CD4-positive, alpha-beta T cell treated with Interleukin-2 at 100 ng/mL for 4 hours (primary cell): ENCODE results near the gene ANO6.
"Not testable (repeated sequence)": the region's sequence is repeated elsewhere in the genome, so short reads cannot be mapped to it uniquely, and the experiment has no call there.

Experiments
- DNase-seq: peaks from one replicate; pipeline ENCODE4 v3.0.0-alpha.2; 2020; ENCODE audit warnings: low spot score

The ANO6 gene

DNA sequence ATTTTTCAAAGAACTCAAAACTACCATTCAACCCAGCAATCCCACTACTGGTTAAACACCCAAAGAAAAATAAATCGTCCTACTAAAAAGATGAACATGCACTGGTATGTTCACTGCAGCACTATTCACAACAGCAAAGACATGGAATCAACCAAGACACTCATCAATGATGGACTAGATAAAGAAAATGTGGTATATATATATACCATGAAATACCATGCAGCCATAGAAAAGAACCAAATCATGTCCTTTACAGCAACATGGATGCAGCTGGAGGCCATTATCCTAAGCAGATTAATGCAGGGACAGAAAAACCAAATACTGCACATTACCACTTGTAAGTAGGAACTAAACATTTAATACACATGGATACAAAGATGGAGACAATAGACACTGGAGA is 3.8 kb upstream of the ANO6 start:
- DNase-seq = no peak

DNA sequence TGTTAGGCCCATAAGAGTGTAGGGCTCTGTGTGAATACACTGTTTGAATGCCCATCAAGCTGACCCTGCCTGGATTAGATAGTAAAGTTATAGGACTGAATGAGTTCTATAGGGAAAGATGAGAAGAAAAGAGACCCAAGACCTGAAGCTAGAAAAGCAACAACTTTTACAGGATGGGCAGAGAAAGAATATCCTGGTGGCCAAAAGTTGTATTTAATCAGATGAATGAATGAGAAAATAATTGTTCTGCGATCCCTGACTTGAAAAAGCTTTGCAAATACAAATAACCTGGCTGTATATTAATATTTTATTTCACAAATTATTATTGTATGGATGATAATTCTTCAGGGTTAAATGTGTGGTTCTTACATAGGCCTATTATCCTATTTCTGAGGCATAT is 2.8 kb upstream of the ANO6 start:
- DNase-seq = no peak

DNA sequence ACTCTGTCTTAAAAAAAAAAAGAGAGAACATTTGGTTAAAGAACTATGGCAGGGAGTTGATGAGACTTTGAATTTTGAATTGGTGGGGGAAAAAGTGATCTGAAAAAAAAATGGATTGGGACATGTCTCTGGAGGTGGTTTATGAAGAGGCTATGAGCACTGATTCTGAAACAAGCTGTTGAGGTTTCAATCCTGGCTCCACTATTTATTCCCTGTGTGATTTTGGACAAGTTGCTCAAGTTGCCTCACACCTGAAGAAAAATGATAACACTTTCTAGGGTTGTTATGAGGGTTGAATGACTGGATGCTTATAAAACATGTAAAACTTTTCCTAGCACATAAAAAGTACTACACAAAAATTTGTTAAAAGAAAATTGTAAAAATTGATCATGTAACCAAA is 1.8 kb upstream of the ANO6 start:
- no peak for DNase-seq

DNA sequence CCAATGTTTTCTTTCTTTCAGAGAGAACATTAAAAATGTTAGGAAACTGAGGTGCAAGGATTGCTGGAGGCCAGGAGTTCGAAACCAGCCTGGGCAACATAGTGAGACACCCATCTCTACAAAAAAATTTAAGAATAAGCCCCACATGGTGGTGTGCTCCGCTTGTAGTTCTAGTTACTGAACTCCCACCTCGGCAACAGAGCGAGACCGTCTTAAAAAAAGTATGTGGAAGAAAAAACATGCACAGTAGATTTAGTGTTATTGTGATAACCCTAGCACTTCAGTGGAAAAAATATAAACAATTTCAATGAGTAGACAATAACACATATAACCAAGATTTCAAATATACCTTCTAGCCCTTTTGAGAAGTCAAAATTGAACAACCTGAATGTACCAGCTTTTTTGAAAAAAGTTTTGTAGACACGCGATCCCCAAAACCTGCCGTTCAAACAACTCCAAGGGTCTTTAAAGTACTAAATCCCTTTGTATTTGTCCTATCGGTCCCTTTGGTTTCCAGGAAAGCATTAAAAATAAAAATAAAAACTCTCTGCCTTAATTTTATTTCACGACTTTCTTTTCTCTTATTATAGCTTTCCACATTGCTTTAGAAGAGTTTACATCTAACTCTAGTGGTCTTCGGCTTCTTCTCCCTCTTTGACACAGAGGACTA is 1.0 kb upstream of the ANO6 start:
- DNase-seq = no peak

DNA sequence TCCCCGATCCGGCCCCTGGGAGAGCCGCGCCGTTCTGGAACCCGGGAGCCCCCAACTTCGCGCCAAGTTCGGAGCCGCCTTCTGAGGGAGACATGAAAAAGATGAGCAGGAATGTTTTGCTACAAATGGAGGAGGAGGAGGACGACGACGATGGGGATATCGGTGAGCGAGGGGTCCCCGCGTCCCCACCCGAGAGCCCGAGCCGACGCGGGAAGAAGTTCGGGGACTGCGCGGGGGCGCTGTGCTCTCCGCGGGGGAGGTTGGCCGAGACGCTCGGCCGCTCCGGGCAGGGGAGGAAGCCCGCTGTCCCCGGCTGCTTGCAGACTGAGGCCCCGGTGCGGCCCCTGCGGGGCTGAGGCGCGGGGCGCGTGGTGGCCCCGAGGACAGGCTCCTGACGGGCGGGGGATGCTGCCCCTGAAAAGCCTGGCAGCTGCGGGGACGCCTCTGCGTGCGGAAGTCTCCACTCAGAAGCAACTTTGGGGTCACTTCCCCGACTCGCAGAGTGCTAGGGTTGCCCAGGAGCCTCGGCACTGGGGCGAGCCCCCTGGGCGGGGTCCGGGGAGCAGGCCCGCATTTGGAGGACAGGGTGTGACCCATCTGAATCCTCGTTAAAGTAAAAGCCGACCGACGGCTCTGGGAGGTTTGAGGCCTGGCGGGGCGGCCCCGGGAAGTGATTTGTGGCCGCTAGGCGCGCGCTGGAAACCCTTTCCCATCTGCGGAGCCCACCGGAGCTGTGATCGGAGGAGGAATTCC is 511 bp downstream of the ANO6 start:
- DNase-seq = peak; percentile 37

DNA sequence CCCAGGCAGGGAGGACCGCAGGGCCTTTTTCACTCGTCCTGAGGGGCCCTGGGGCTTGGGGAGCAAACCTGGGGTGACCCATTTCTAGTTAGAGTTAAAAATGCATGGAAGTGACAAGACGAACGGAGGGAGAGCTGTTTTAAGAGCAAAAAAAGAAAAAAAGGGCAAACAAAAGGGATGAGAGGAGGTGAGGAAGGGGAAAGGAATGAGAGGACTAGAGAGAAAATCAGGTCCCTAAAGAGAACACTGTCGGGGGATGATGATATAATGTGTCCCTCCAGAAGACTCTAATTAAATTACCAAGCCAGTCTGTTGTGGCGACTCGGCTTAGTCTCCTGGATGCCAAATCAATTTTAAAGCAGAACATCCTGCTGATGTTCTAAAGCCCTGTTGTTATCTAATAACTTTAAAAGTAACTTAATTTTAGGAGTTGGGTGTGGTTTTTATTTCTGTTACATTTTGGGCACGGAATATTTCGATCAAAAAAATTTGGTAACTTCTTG is 1.1 kb downstream of the ANO6 start:
- DNase-seq = no peak

DNA sequence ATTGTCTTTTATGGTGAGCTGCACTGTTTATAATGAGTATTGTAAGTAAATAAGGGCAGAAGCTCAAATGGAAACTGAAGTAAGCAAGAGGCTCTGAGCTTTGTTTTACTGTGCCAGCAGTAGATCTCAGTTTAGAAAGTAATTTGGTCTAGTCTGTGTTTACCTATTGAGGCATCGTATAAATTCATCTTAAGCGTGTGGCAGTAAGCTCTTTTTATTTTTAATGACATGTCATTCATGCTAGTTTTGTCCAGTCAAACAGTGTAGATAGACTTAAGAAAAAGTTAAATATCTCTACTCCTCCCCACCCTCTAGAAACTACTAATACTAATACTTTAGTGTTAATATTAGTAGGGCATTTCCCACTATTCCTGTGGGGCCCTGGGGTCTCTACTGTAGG is 2.0 kb downstream of the ANO6 start:
- no peak for DNase-seq

DNA sequence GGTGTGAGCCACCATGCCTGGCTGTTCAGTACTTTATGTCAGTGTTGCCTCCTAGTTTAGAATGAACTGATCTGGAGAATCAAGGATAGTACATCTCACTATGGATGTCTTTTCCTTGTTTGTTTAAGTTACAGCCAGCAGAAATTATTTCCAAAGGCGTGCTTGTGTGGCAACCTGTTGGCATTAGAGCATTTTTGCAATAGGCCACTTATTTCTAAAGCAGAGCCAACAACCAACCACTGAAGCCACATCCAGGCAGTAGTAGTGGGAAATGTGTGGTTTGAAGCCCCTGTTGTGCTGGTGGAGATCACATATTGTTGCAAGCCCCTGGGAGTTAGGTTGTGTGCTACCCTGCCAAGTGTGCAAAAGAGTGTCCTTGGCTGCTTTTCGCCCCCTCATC is 3.7 kb downstream of the ANO6 start:
- no peak for DNase-seq

DNA sequence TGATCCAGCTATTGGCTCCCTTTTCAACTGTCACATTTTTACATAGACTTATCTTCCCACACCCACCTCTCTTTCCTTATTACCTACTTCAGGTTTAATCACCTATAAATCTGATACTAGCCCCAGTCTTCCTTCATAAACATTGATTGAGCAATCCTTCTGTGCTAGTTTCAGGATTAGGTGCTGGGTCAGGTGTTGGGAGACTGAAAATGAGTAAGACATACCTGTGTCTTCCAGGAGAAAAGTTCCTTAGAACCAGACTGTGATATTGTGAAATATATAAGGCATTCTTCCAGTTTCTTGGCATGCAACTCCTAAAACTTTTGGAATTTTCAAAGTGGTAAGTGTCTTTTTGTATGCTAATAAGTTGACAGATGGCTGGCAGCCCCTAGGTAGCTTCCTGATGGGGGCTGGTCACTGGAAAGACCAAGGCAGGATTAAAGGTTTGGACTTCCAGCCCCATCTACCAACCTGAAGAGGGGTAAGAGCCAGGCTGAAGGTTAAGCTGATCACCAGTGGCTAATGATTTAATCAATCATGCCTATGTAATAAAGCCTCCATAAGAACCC is 4.6 kb downstream of the ANO6 start:
- DNase-seq = no peak

DNA sequence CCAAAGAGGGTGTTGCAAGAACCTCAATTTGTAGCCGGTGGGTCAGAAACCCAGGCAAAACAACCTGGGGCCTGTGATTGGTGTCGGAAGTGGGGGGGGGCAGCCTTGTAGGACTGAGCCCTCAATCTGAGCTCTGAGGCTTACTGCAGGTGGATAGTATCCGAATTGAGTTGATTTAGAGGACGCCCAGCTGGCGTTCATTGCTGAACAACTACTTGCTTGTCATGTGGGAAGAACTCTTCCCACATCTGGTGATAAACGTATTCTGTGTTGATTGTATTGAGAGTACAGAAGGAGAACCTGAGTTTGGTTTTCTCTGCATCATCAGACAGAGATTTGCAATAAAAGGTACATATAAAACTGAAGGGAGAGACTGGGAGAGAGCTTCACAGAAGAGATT is 5.1 kb downstream of the ANO6 start:
- DNase-seq = no peak

DNA sequence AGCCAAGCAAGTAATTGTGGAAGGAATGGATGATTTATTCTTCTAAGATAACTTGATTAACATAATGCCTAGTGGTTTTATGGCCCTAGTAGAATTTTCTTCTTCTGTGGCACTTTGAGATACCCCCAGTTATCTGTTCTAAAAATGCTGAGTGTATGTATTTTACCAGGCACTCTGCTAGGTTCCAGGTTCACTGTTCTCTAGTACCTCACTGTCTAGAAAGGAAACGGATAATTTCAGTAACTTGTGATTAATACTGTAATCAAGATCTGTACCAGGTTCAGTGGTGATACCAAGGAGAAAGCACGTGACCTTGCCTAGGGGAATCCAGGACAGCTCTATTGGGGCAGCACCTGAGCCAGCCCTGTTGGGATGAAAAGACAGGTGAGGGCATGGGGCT is 8.0 kb downstream of the ANO6 start:
- DNase-seq = no peak

DNA sequence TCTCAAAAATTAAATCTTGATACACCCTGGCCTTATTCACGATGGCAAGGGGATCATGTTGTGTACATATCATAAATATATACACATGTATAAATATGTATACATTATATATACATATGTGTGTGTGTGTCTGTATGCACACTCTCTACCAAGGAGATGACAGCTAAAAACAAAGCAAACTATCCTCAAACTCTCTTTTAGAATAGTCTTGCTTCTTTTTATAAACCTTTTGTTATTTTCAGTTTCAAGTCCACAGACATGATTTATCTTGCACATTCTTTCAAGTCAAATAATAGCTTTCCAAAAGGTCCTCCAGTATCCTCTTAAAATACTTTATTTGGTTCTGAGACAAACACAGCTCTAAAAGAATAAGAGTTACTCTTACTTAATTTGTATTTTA is 8.4 kb downstream of the ANO6 start:
- DNase-seq = no peak

DNA sequence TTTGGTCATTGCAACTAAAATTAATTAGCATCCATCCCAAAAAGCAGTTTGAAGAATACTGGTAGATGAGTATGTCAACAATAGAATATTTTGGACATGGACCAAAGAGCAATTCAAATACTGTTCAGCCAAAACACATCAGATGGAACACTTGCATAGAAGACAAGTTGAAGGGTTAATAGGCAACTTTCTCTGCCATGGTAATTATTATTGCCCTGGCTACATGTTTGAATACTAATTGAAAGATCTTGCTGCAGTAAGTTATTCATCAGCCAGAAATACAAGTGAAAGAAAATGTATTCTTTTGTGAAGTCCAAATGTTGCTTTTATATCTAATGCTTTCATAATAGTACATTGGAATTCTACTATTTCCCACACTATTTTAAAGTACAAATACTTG is 10.1 kb downstream of the ANO6 start:
- DNase-seq = no peak

DNA sequence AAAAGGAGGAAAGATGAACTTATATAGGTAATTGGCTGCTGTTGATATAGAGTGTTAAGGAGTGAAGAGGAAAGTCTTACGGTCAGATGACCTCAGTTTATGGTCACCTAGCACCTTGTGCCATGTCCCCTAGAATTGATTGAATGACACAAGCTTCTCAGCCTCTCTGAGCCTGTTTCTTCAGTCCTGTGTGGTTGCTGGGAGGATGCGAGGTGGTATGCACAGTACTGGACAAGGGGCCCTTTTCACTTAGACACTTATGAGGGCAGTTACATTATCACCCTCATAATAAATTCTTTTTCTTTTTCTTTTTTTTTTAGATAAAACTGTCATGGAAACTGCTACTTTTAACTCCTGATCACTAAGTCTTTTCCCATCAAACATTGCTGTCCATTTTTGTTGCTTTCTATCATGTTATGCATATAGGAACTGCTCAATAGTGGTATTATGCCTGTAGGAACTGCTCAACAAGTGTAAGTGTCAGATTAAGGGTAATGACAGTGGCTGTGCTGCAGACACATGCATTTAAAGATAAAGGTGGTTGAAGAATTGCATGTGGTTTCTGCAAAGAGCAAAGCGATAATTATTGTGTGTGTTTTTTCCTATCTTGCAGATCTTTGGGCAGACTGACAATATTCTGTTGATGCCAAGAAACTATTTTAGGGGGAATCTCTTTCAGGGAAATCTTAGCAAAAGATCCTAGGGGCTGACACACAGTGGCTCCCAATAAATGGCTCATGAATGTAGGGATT is 11.6 kb downstream of the ANO6 start:
- DNase-seq = no peak

DNA sequence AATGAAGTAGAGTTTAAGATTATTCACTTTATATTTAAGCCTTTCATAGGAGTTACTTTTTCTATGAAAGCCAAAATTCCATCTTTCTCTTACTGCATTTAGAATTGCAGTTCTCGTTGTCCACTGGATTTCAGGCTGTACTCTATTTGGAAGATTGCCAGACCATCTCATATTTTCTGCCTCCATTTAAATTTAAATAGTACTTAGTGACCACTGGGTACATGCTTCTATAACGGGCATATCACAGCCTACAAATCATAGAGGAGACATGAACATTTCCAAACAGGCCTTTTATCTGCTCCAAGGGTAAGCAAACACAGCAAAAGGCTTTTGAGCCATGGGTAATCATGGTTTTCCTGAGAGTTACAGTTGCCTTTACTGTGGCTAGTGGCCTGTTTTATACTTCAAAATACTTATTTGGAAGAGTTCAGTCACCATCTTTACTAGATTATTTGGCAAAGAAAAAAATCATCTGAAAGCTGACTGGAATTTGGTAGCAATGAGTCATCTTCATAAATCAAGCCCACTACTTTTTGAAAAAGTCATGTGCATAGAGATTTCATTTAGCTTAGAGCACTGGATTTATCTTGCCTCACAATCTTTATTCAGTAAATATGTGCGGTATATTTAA is 15.7 kb downstream of the ANO6 start:
- no peak for DNase-seq

DNA sequence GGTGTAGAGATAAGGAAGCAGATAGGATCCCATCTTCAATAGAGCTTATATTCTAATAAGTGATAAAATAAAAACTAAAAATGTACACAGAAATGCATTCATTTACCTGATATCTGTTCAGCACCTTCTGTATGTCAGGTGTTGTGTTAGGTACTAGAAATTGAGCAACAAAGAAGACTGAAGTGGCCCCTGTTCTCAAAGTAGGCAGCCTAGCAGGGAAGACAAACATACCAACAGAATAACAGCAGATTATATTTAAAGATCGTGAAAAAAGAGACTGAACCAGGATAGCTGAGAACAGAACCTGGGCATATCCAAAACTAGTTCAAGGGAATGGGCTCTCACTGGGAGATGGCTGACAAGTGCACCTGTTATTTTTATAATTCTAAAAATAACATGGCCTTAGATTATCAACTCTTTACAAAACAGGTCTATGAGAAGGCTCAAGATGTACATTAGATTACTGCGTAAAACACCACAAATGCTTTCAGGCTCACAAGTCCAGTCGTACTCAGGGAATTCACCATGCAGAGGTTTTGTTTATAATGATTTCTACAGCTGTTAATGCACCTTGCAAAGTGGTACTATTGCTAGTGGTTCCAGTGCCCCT is 16.4 kb downstream of the ANO6 start:
- DNase-seq = no peak

DNA sequence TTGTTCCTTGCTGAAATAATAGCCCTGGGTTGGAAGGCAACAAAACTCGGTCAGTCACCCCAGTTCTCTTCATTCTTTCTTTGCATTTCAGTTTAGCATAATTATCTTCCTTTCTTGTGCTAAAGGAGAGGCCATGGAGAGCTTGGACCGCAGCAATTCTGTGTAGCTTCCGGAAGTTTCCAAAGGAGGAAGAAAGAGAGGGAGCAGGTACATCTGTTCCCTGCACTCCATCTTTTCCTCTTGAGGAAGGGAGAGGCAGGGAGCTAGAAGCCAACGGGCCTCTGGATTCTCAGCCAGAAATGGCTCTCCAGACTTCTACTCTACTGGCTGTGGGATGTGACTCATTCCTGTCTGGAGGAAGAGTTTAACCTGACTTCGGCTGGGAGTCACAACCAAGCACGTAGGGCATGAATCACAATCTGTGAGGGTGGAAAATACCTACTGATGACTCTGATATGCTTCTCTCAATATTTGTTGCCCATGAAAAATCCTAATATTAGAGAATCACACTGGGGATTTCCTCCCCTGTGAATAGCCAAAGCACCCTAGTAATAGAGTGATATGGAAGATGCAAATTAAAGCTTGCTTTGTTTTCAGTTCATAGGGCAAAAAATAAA is 17.0 kb downstream of the ANO6 start:
- peak; percentile 20 for DNase-seq

DNA sequence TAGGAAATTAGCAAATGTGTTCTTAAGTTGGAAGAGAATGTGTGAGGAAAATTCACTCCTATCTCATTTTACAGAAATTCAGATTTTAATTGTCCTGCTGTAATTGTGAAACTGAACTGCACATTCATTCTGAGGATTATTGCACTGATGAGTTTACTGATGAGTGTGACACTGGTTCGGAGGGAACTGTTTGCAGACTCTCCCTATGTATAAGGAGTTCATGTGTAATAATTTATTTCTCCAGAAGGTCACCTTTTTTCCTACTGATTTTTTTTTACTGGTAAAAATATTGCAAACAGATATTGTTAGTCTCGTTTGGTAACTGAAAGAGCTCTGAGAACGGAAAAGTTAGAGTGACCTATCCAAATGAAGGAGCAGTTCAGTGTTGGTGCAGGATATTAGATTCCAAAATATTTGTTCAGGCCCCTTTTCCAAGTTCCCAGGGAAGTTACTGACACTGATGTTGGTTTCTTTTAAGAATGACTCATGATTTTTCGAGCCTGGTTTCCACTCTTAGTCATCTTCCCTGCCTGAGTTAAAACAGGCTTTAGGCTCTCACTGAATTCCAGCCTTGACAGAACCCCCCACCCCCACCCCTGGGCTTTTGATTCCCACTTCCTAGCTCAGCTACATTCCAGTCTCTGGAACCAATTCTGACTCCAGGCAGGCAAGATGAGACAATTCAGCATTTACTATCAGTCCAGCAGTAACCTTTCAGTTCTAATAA is 18.4 kb downstream of the ANO6 start:
- DNase-seq = no peak

DNA sequence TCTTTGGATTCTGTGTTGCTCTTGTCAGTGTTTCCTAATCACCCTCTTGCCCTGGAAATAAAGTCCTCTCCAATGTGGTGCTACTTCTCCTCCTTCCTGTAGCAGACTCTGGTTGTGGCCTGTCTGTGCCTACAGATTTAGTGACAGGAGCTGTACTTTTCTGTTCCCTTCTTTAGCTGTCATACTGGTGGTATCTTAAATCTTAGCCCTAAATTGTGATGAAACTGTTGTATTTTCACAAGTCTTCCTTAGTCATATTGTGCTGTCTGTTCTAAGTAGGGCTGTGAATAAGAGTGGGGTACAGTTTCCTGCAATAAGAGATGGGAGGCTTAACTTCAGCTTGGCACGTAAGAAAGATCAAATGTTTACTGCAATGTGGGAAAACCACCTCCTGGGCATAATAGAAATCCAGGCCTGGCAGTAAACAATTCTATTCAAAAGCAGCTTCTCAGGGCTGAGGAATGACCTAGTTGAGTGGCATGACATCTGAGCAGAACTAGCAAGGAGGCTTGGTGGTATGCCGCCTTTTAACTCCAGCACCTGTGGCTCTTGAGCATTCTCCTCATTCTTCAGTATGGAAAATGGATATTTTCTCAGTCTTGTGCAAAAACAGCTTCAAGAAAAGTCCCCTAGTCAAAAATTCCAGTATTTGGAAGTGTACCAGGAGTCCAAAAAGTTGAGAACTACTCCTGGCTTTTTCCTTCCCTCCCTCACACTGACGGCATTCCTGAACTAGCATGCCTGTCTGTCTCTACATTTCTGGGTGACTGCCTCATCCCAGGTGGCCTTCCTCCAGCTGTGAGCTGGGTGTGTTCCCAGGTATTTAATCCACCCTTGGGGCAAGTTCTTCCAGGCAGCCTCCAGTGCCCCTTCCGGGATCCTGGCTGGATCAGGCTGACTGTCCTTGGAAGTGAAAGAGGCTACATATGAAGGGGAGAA is 19.5 kb downstream of the ANO6 start:
- DNase-seq = no peak

DNA sequence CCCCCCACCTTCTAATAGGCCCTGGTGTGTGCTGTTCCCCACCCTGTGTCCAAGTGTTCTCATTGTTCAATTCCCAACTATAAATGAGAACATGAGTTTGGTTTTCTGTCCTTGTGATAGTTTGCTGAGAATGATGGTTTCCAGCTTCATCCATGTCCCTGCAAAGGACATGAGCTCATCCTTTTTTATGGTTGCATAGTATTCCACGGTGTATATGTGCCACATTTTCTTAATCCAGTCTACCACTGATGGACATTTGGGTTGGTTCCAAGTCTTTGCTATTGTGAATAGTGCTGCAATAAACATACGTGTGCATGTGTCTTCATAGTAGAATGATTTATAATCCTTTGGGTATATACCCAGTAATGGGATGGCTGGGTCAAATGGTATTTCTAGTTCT is 20.5 kb downstream of the ANO6 start:
- not testable (repeated sequence) for DNase-seq
